ENCODE measurements around the gene SLC39A11.

Gene SLC39A11

DNA sequence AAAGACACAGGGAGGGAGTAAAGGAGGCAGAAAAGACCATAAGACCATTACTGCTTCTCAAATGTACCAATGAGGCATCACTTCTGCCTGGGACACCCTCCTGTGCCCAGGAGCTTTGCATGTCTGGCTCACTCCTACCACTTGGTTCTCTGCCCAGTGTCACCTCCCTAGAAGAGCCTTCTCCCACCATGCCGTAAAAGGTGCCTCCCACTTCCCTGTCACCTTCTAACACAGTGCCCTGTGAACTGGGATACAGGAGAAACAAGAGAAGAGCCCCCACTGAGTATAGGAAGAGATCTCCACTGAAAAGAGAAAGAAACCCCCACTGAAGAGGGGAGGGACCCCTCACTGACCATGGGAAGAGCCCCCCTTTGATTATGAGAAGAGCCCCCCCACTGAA is 486.9 kb downstream of the SLC39A11 start:
- H2AFZ ChIP-seq (ENCODE audit: low read depth, low read length), result no peak overlapping the region
- H3K4me3 ChIP-seq (ENCODE audit: low read length), result no peak overlapping the region
- H3K27me3 ChIP-seq (ENCODE audit: low read depth, low read length), result no peaks in the 10 kb centered on the region
- no peaks in the 10 kb centered on the region for H4K20me1 ChIP-seq (ENCODE audit: insufficient read depth, low read length)
- H3K4me1 ChIP-seq (ENCODE audit: low read length), result no peaks in the 10 kb centered on the region
- no peak for TF ChIP-seq EZH2phosphoT487 (IDR thresholded peaks at IDR 0.05; ENCODE audit: low read depth)
- TF ChIP-seq, protein P1, sequence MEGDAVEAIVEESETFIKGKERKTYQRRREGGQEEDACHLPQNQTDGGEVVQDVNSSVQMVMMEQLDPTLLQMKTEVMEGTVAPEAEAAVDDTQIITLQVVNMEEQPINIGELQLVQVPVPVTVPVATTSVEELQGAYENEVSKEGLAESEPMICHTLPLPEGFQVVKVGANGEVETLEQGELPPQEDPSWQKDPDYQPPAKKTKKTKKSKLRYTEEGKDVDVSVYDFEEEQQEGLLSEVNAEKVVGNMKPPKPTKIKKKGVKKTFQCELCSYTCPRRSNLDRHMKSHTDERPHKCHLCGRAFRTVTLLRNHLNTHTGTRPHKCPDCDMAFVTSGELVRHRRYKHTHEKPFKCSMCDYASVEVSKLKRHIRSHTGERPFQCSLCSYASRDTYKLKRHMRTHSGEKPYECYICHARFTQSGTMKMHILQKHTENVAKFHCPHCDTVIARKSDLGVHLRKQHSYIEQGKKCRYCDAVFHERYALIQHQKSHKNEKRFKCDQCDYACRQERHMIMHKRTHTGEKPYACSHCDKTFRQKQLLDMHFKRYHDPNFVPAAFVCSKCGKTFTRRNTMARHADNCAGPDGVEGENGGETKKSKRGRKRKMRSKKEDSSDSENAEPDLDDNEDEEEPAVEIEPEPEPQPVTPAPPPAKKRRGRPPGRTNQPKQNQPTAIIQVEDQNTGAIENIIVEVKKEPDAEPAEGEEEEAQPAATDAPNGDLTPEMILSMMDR (IDR thresholded peaks at IDR 0.05; ENCODE audit: low read depth, low read length), result no peak
- H3K9me3 ChIP-seq (ENCODE audit: insufficient read depth, low read length), result 0 out of 2 replicates have a peak, but pooled peaks cover 5% of the 10 kb centered on the region
- no peak overlapping the region for H3K9ac ChIP-seq (ENCODE audit: low read length)
- H3K36me3 ChIP-seq (replicated peaks; ENCODE audit: low read depth, low read length), result no peaks in the 10 kb centered on the region
- no peak overlapping the region for H3K27ac ChIP-seq (ENCODE audit: low read length)
- H3K4me2 ChIP-seq (ENCODE audit: low read length), result no peak overlapping the region
- H3K79me2 ChIP-seq (ENCODE audit: low read length), result no peaks in the 10 kb centered on the region

DNA sequence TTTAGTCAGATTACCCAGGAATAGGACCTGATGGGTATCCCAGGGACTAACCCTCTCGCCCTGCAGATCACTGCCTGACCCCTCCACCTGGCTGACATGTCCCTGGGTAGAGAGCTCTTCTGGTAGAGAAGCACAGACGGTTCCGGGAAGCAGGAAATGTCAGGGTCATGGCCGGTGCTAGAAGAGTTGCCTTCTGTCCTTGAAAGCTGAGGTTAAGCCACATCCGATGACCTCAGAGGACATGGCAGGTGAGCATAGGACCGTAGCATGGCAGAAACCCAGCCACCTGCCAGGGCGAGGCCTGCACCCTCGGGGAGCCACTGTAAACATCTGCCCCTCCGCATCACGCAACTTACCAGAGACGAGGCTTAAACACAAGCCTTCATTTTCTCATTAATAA is 488.0 kb downstream of the SLC39A11 start:
- no peak overlapping the region for H3K27ac ChIP-seq (ENCODE audit: low read length)
- H4K20me1 ChIP-seq (ENCODE audit: insufficient read depth, low read length), result no peaks in the 10 kb centered on the region
- TF ChIP-seq, protein P1 (IDR thresholded peaks at IDR 0.05; ENCODE audit: low read depth, low read length), result no peak
- TF ChIP-seq EZH2phosphoT487 (IDR thresholded peaks at IDR 0.05; ENCODE audit: low read depth), result no peak
- no peak overlapping the region for H3K4me3 ChIP-seq (ENCODE audit: low read length)
- H3K4me1 ChIP-seq (ENCODE audit: low read length), result no peaks in the 10 kb centered on the region
- no peaks in the 10 kb centered on the region; the same call in 1 of the 2 replicates for H3K27me3 ChIP-seq (ENCODE audit: low read depth, low read length)
- no peak overlapping the region for H3K9ac ChIP-seq (ENCODE audit: low read length)
- no peak overlapping the region for H3K4me2 ChIP-seq (ENCODE audit: low read length)
- H3K9me3 ChIP-seq (ENCODE audit: insufficient read depth, low read length), result 0 out of 2 replicates have a peak, but pooled peaks cover 5% of the 10 kb centered on the region
- no peaks in the 10 kb centered on the region for H3K79me2 ChIP-seq (ENCODE audit: low read length)
- H3K36me3 ChIP-seq (replicated peaks; ENCODE audit: low read depth, low read length), result no peaks in the 10 kb centered on the region
- no peak overlapping the region for H2AFZ ChIP-seq (ENCODE audit: low read depth, low read length)

DNA sequence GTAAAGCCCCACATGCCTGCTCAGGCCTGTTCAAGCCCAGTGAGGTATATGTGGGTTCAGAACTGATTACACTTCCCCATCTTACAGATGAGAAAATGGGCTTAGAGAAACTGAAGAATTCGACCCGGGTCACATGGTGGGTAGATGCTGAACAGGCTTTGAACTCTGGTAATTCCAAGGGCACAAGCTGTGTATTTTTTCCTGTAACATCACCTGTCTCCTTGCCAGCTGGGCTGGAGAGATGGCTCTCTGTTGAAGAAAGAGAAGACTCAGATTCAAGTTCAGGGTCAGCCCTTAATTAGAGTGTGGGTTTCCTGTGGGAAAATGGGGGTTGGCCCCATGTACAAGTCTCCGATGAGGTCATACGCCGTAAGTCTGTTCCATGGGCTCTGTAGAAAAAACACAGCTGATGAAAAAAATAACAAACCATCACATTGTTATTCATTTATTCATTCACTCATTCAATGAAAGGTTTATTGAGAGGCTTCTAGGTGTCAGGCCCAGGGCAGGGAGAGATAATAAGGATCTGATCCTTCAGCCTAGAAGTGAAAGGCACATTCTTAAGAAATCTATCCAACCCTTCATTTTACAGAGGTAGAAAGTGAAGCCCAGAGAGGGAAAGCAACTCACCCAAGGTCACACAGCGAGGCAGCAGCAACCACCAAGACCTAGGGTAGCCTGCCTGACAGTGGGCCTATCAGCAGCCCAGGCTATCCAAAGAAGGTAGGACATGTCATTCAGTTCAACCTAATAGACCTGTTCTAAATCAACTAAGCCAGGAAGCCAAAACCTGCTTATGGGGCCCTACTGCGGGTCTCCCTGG is 488.9 kb downstream of the SLC39A11 start:
- Histone ChIP-seq H2AFZ (ENCODE audit: low read depth, low read length) (no peak overlapping the region), H3K4me1 (ENCODE audit: low read length) (no peaks in the 10 kb centered on the region), H3K27me3 (ENCODE audit: low read depth, low read length) (no peaks in the 10 kb centered on the region; the same call in 1 of the 2 replicates), H3K4me2 (ENCODE audit: low read length) (no peak overlapping the region), H4K20me1 (ENCODE audit: insufficient read depth, low read length) (no peaks in the 10 kb centered on the region), H3K27ac (ENCODE audit: low read length) (no peak overlapping the region), H3K79me2 (ENCODE audit: low read length) (no peaks in the 10 kb centered on the region), H3K4me3 (ENCODE audit: low read length) (no peak overlapping the region), H3K9me3 (ENCODE audit: insufficient read depth, low read length) (0 out of 2 replicates have a peak, but pooled peaks cover 5% of the 10 kb centered on the region), H3K9ac (ENCODE audit: low read length) (no peak overlapping the region), H3K36me3 (replicated peaks; ENCODE audit: low read depth, low read length) (no peaks in the 10 kb centered on the region)
- TF ChIP-seq, protein P1 (IDR thresholded peaks at IDR 0.05; ENCODE audit: low read depth, low read length), result no peak
- no peak for TF ChIP-seq EZH2phosphoT487 (IDR thresholded peaks at IDR 0.05; ENCODE audit: low read depth)

DNA sequence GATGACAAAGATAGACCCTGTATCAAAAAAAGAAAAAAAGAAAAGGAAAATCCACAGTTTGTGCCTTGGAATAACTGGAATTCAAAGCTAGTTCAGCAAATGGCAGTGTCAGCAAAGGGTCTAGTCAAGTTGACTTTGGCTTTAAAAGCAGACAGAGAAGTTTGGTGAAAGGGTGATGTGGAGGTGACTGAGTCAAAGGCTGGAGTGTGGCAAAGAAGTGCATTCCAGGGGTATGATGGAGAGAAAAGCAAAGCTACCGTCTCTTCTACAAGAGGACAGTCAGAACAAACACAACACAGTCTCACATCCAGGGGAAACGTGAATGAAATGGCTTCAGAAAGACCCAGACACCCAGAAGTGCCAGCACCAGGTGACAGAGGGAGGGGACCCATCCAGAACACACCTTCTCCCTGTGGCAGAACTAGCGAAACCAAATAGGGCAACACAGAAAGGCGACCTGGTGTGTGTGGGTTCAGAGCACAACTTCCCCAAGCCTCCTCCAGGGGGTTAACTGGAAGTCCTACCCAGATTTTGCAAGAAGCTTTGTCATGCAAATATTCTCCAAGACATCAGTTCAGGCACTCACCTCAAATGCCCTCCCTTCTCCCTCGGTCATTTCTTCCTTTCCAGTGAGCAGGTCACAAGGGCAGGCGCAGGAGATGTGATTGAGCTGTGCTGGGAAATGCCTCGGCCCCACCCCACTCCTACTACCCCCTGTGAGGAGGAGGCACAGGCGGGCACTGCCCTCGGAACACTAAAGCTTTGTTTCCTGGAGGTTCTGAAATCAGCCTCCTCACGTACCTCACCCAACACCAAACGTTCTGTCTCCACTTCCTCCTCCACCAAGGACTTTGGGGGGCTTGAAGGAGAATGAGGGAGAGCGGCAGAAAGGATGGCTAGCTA is 489.7 kb downstream of the SLC39A11 start:
- Histone ChIP-seq H3K4me3 (ENCODE audit: low read length) (no peak overlapping the region), H4K20me1 (ENCODE audit: insufficient read depth, low read length) (no peaks in the 10 kb centered on the region), H3K27me3 (ENCODE audit: low read depth, low read length) (no peaks in the 10 kb centered on the region; the same call in 1 of the 2 replicates), H3K9me3 (ENCODE audit: insufficient read depth, low read length) (0 out of 2 replicates have a peak, but pooled peaks cover 5% of the 10 kb centered on the region), H3K4me2 (ENCODE audit: low read length) (no peak overlapping the region), H2AFZ (ENCODE audit: low read depth, low read length) (no peak overlapping the region), H3K36me3 (replicated peaks; ENCODE audit: low read depth, low read length) (no peaks in the 10 kb centered on the region), H3K79me2 (ENCODE audit: low read length) (no peaks in the 10 kb centered on the region), H3K9ac (ENCODE audit: low read length) (no peak overlapping the region), H3K4me1 (ENCODE audit: low read length) (no peaks in the 10 kb centered on the region), H3K27ac (ENCODE audit: low read length) (no peak overlapping the region)
- no peak for TF ChIP-seq EZH2phosphoT487 (IDR thresholded peaks at IDR 0.05; ENCODE audit: low read depth)
- TF ChIP-seq, protein P1 (IDR thresholded peaks at IDR 0.05; ENCODE audit: low read depth, low read length), result no peak

Measured in OCI-LY3 (cell line).